HEK293 (cell line): ENCODE data around the gene LYST.

Experiments
- ZFP41 ChIP-seq: fragments of 450-650 bp; formaldehyde crosslinking; IDR thresholded peaks from 2 replicates; pipeline ENCODE4 v1.5.1; 2016; ENCODE audit warnings: missing biosample characterization, missing genetic modification characterization, borderline replicate concordance
- ZNF133 ChIP-seq: fragments of 450-650 bp; formaldehyde crosslinking; IDR thresholded peaks from 2 replicates; pipeline ENCODE4 v1.5.1; 2016; ENCODE audit warnings: missing biosample characterization, missing genetic modification characterization
- TF ChIP-seq, protein P1 (sequence below): fragments of 450-650 bp; formaldehyde crosslinking; IDR thresholded peaks from 2 replicates; pipeline ENCODE4 v1.5.1; 2016; ENCODE audit warnings: missing biosample characterization, missing genetic modification characterization

DNA sequence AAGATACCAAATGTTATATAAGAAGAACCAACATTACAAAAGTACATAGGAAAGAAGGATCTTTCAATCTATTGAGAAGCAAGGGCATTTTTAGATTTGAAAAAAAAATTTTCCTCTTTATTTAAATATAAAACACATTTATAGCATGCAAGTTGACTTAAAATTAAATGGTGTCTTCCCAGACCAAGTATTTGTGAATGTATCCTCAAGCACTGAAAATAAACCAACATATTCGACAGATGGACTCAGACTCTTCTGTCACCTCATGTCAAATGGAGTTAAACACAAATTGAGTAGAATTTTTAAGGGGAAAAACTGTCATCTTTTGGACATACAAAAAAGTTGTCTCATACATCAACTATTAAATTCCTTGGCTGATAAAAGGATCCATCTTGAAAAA is 140.1 kb downstream of the LYST start:
- TF ChIP-seq, protein P1, sequence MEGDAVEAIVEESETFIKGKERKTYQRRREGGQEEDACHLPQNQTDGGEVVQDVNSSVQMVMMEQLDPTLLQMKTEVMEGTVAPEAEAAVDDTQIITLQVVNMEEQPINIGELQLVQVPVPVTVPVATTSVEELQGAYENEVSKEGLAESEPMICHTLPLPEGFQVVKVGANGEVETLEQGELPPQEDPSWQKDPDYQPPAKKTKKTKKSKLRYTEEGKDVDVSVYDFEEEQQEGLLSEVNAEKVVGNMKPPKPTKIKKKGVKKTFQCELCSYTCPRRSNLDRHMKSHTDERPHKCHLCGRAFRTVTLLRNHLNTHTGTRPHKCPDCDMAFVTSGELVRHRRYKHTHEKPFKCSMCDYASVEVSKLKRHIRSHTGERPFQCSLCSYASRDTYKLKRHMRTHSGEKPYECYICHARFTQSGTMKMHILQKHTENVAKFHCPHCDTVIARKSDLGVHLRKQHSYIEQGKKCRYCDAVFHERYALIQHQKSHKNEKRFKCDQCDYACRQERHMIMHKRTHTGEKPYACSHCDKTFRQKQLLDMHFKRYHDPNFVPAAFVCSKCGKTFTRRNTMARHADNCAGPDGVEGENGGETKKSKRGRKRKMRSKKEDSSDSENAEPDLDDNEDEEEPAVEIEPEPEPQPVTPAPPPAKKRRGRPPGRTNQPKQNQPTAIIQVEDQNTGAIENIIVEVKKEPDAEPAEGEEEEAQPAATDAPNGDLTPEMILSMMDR (tag by site-specific recombination): no peak
- no peak for TF ChIP-seq ZNF133 (tag by site-specific recombination)
- TF ChIP-seq ZFP41 (tag by site-specific recombination): no peak
